Right renal cortex interstitium (tissue), 3 donors: ENCODE measurements around the gene TRMT1. TPM values are rescaled to one million over a fixed set of nuclear protein-coding genes. Genes with fewer than 3 reads are reported as not detected.
A peak's percentile ranks its signal among the peaks of the same experiment; 100 is the strongest.

Experiments
- DNase-seq, 3 donors: peaks; one replicate each; pipeline ENCODE4 v3.0.0-alpha.2; 2013; ENCODE audit warnings: low read depth in 3 of 3, low spot score in 2 of 3
- polyA plus RNA-seq, 3 donors: library from polyadenylated mRNA; unstranded; fragments of 120-200 nt; gene quantifications; one replicate each; pipeline ENCODE4 v1.2.1, GENCODE V29; 2013; ENCODE audit not compliant: insufficient read length in 3 of 3

Gene TRMT1
- polyA plus RNA-seq, 3 donors: 30.8 to 34.5 (median 32.0) TPM

- DNase-seq: no peak
Measured at GRCh38 chr19:13074378-13074777, 42.2 kb downstream of the TRMT1 start.

- DNase-seq: no peak
Measured at GRCh38 chr19:13073263-13073662, 43.3 kb downstream of the TRMT1 start.

GRCh38 chr19:13072188-13072908, 44.2 kb downstream of the TRMT1 start:
- DNase-seq: no peak

GRCh38 chr19:13071444-13072187, 44.9 kb downstream of the TRMT1 start:
- no peak for DNase-seq

- DNase-seq: no peak
Measured at GRCh38 chr19:13070425-13071140, 46.0 kb downstream of the TRMT1 start.

- DNase-seq: no peak
Measured at GRCh38 chr19:13069415-13070359, 46.9 kb downstream of the TRMT1 start.

- DNase-seq: no peak
Measured at GRCh38 chr19:13068085-13068846, 48.3 kb downstream of the TRMT1 start.

- DNase-seq: no peak
Measured at GRCh38 chr19:13066933-13067807, 49.4 kb downstream of the TRMT1 start.

GRCh38 chr19:13066226-13066625, 50.3 kb downstream of the TRMT1 start:
- DNase-seq: no peak

- no peak for DNase-seq
Measured at GRCh38 chr19:13064092-13064489, 52.4 kb downstream of the TRMT1 start.

- DNase-seq: no peak
Measured at GRCh38 chr19:13063461-13064091, 53.0 kb downstream of the TRMT1 start.

GRCh38 chr19:13062317-13062716, 54.2 kb downstream of the TRMT1 start:
- DNase-seq: no peak

GRCh38 chr19:13060964-13061927, 55.3 kb downstream of the TRMT1 start:
- DNase-seq: peak in 2 of 3 donors; percentile 70 to 74

GRCh38 chr19:13060233-13060963, 56.1 kb downstream of the TRMT1 start:
- DNase-seq: no peak

- no peak for DNase-seq
Measured at GRCh38 chr19:13058951-13059660, 57.4 kb downstream of the TRMT1 start.

- DNase-seq: no peak
Measured at GRCh38 chr19:13057744-13058143, 58.8 kb downstream of the TRMT1 start.
